ENCODE measurements around the gene TNPO3.
"Not testable (repeated sequence)": the region's sequence is repeated elsewhere in the genome, so short reads cannot be mapped to it uniquely, and the experiment has no call there.

The TNPO3 gene

DNA sequence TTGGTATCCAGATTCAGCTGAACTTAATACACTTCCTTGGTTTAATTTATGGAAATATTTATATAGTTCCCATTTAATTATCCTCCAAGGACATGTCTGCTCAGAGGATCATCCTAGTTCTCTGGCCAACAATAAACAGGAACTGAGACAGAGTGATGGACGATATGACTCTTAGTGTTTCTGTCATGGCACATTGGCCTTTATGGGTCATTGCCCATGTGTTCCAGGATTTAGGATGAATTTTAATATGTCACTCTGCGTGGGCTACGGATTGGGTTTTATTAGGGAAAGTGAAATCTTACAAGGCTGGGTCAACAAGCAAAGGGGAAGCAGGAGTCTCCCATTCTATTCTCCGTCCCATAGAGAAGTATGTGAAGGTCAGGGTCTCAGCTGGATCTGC lies 18.8 kb upstream of the TNPO3 start:
- TF ChIP-seq, protein P1, sequence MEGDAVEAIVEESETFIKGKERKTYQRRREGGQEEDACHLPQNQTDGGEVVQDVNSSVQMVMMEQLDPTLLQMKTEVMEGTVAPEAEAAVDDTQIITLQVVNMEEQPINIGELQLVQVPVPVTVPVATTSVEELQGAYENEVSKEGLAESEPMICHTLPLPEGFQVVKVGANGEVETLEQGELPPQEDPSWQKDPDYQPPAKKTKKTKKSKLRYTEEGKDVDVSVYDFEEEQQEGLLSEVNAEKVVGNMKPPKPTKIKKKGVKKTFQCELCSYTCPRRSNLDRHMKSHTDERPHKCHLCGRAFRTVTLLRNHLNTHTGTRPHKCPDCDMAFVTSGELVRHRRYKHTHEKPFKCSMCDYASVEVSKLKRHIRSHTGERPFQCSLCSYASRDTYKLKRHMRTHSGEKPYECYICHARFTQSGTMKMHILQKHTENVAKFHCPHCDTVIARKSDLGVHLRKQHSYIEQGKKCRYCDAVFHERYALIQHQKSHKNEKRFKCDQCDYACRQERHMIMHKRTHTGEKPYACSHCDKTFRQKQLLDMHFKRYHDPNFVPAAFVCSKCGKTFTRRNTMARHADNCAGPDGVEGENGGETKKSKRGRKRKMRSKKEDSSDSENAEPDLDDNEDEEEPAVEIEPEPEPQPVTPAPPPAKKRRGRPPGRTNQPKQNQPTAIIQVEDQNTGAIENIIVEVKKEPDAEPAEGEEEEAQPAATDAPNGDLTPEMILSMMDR (IDR thresholded peaks at IDR 0.05; ENCODE audit: control insufficient read depth, insufficient read depth, low read depth, low read length, missing control alignments) = no peak
- no peak for DNase-seq (ENCODE audit: low read depth)
- no peak overlapping the region for H3K4me3 ChIP-seq (ENCODE audit: control insufficient read depth, low read depth, low read length)

DNA sequence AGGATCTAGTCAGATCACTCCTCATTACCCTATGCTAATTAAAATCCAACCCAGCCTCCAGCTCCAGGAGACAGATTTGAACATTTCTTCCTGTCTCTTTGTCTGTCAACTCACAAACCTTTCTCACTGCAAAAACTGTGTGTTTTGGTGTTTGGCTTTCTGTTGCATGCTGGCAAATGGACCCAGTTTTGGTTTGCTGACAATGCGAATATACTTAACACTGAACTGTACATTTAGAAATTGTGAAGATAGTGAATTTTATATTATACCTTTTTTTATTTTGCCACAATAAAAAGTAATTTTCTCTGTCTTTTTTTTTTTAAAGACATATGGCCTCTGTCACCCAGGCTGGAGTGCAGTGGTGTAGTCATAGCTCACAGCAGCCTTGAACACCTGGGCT lies 18.3 kb upstream of the TNPO3 start:
- TF ChIP-seq, protein P1 (IDR thresholded peaks at IDR 0.05; ENCODE audit: control insufficient read depth, insufficient read depth, low read depth, low read length, missing control alignments) = no peak
- no peak for DNase-seq (ENCODE audit: low read depth)
- no peak overlapping the region for H3K4me3 ChIP-seq (ENCODE audit: control insufficient read depth, low read depth, low read length)

DNA sequence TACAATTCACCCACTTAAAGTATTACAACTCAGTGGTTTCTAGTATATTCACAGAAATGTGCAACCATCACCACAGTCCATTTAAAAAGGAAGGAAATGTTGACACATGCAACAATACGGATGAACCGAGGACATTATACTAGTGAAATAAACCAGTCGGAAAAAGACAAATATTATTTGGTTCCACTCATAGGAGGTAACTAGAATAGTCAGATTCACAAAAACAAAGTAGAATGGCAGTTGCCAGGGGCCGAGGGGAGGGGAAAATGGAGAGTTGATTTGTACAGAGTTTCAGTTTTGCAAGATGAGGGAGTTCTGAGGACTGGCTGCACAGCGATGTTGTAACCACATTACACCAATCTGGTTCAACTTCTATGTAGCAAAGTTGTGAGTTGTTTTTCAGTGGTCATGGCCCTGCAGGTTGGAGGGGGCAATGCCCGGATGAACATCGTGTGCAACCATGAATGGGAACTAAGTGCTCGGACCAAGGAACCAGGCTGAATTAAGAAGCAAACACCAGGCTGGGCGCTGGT lies 17.6 kb upstream of the TNPO3 start:
- no peak overlapping the region for H3K4me3 ChIP-seq (ENCODE audit: control insufficient read depth, low read depth, low read length)
- DNase-seq (ENCODE audit: low read depth) = no peak
- TF ChIP-seq, protein P1 (IDR thresholded peaks at IDR 0.05; ENCODE audit: control insufficient read depth, insufficient read depth, low read depth, low read length, missing control alignments) = no peak

DNA sequence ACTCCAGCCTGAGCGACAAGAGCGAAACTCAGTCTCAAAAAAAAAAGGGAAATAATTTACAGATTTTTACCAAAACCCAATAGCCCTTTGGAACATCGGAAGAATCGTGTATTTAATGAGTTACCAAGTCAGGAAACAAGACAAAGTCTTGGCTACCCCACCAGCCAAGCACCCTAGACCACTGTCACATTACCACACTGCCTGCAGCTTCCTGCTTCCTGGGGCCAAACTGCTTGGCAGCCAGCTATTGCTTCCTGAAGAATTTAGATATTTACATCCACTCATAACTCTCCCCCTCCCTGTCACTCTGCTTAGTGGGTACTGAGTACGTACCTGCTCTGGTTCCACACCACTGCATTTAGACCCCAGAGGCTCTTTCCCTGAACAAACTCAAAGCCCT lies 14.1 kb upstream of the TNPO3 start:
- no peak for DNase-seq (ENCODE audit: low read depth)
- H3K4me3 ChIP-seq (ENCODE audit: control insufficient read depth, low read depth, low read length) = no peak overlapping the region
- TF ChIP-seq, protein P1 (IDR thresholded peaks at IDR 0.05; ENCODE audit: control insufficient read depth, insufficient read depth, low read depth, low read length, missing control alignments) = no peak

DNA sequence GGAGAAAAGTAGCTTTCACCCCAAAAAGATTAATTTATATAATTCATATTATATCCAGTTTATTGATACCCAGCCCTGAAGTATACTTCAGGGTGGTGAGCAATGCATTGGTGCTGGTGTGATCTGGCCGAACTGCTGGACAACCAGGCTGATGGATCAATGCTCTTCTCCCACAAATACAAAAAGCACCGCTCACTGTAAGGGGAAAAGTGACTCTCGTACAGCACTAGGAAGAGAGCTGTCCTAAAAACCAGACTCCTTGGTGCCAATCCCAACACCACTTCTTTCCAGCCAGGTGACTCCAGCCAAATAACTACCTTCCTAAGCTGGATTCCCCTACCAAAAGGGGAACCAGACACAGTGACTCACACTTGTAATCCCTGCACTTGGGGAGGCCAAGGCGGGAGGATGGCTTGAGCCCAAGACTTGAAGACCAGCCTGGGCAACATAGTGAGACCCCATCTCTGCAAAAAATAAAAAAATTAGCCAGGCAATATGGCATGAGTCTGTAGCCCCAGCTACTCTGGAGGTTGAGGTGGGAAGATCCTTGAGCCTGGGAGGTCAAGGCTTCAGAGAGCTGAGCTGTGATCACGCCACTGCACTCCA lies 13.1 kb upstream of the TNPO3 start:
- DNase-seq (ENCODE audit: low read depth) = no peak
- H3K4me3 ChIP-seq (ENCODE audit: control insufficient read depth, low read depth, low read length) = no peak overlapping the region
- TF ChIP-seq, protein P1 (IDR thresholded peaks at IDR 0.05; ENCODE audit: control insufficient read depth, insufficient read depth, low read depth, low read length, missing control alignments) = no peak

DNA sequence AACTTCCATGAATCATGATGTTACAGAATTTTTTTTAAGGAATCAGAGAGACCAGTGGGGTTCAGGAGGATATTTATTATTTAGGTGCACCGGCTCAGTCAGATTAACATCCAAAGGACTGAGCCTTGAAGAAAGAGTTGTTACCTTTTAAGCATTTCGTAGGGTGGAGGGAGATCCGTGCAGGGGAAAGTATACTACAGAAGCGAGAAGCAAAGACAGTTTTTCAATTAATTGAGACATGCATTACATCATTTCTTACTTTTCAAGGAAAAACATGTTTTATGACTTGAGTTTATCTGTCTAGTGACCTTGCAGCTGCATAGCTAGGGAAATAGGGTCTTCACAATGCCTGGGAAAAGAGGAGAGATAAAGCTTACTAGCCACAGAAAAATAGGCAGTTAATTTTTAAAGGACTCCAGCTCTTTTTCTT lies 12.2 kb upstream of the TNPO3 start:
- not testable (repeated sequence) for H3K4me3 ChIP-seq (ENCODE audit: control insufficient read depth, low read depth, low read length)

DNA sequence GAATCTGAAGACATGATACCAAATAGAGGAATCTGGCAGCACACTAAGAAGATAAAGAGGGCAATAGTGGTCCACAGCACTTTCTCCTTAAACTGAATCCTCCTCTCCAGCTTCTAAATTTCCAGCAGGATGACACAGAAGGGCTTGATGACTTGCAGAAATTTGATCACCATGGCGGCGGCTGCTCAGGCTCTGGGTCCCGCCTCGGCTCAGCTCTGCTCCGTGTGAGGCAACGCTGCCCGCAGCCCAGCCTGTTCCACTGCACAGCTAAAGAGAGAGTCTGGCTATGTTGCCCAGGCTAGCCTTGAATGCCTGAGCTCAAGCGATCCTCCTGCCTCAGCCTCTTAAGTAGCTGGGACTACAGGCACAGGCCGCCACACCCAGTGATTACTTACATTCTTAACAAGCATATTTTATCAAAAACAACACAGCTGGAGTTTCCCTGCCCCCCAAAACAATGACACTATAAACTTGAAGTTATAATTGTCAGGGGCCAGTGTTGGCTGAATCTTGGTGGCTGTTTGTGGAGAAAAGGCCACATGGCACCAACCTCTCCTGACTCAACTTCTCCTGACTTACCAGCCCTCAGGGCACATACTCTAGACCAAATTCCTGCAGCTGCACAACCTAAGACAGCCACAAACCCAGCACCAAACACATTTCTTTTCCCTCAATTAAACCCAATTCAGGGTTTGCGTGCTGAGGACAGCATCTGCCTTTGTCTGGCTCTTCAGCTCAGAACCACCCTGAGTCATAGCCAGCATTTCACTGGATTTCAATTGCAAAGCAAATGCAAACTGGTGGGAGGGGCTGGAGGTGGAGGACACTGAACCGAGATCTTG lies 11.6 kb upstream of the TNPO3 start:
- TF ChIP-seq, protein P1 (IDR thresholded peaks at IDR 0.05; ENCODE audit: control insufficient read depth, insufficient read depth, low read depth, low read length, missing control alignments) = no peak
- no peak overlapping the region for H3K4me3 ChIP-seq (ENCODE audit: control insufficient read depth, low read depth, low read length)
- DNase-seq (ENCODE audit: low read depth) = peak; percentile 92

More for the DNA sequence above, 12.2 kb upstream of the TNPO3 start:
- not testable (repeated sequence) for DNase-seq (ENCODE audit: low read depth)

Measured in AG09309 (cell line).